Endothelial cell of umbilical vein (primary cell): ENCODE measurements around the gene METTL21C. TPM values are rescaled to one million over a fixed set of nuclear protein-coding genes. Genes with fewer than 3 reads are reported as not detected.

Experiments used
- BruUV-seq: library from RNA; stranded (reverse); fragments of 400-500 nt; replicated peaks from 2 replicates; lab custom pipeline; 2021; lab: Mats Ljungman, UMichigan
- CTCF ChIA-PET: fragments of 300-600, 350-600 bp; sonication (Branson Sonifier 250); formaldehyde crosslinking; loops from one replicate; lab custom pipeline; 2021; ENCODE audit warnings: antibody characterized with exemption, inconsistent platforms; lab: Charles Lee
- POLR2A ChIA-PET: fragments of 300-600, 350-600 bp; sonication (Branson Sonifier 250); formaldehyde crosslinking; loops from one replicate; lab custom pipeline; 2021; ENCODE audit warnings: antibody characterized with exemption, inconsistent platforms; lab: Charles Lee
- DNase-seq: peaks from one replicate; pipeline ENCODE4 v3.0.0-alpha.2; 2011; ENCODE audit warnings: low read depth, low spot score
- FAIRE-seq: peaks from 2 replicates; lab custom pipeline; 2011; peaks lifted over from hg19 to GRCh38; lab: Jason Lieb, UNC
- H2AFZ ChIP-seq: 2 replicates; pipeline ENCODE4 v1.6.0; 2012; ENCODE audit warnings: low read depth, low read length, control low read depth, inconsistent platforms
- H3K27ac ChIP-seq: 2 replicates; pipeline ENCODE4 v1.5.1; 2011; ENCODE audit warnings: low read depth, mild to moderate bottlenecking, control low read depth, low read length, moderate library complexity; ENCODE audit not compliant: insufficient read depth
- H3K27me3 ChIP-seq, 2 experiments: 2 replicates each; pipeline versions ENCODE4 v1.6.0 to v1.6.1; 2011; ENCODE audit warnings: low read length in 2 of 2, mixed read lengths in 1 of 2; ENCODE audit not compliant: control insufficient read depth in 2 of 2, insufficient read depth in 2 of 2
- H3K36me3 ChIP-seq, 2 experiments: 2 replicates in 1 of 2; 3 replicates in 1 of 2; pipeline ENCODE4 v1.5.1; 2011; ENCODE audit warnings: low read length in 2 of 2, mild to moderate bottlenecking in 1 of 2, moderate library complexity in 1 of 2; ENCODE audit not compliant: control insufficient read depth in 2 of 2, insufficient read depth in 2 of 2; ENCODE audit errors: extremely low read depth in 1 of 2
- H3K4me1 ChIP-seq: 3 replicates; pipeline ENCODE4 v1.5.1; 2011; ENCODE audit warnings: mild to moderate bottlenecking, low read length; ENCODE audit not compliant: control insufficient read depth, insufficient read depth; ENCODE audit errors: extremely low read depth
- H3K4me2 ChIP-seq: 2 replicates; pipeline ENCODE4 v1.6.1; 2011; ENCODE audit warnings: low read length, control low read depth, mixed read lengths; ENCODE audit not compliant: insufficient read depth
- H3K4me3 ChIP-seq, 3 experiments: fragments of 200-600 bp in 1 of 3; sonication (generic), shearing (Covaris generic) in 1 of 3; replicated peaks in 1 of 3; 2 replicates each; pipeline ENCODE4 v1.5.1; 2011 to 2016; ENCODE audit warnings: control low read depth in 3 of 3, low read length in 3 of 3, mild to moderate bottlenecking in 2 of 3, inconsistent platforms in 1 of 3, low read depth in 1 of 3, moderate library complexity in 1 of 3; ENCODE audit not compliant: insufficient read depth in 1 of 3
- H3K79me2 ChIP-seq: 2 replicates; pipeline ENCODE4 v1.6.0; 2012; ENCODE audit warnings: low read length, inconsistent platforms; ENCODE audit not compliant: control insufficient read depth, insufficient read depth
- H3K9ac ChIP-seq: replicated peaks from 2 replicates; pipeline ENCODE3; 2011; ENCODE audit warnings: low read length, control low read depth; ENCODE audit not compliant: insufficient read depth; ENCODE audit errors: extremely low read depth
- H3K9me1 ChIP-seq: replicated peaks from 3 replicates; pipeline ENCODE4 v1.6.0; 2011; ENCODE audit warnings: mild to moderate bottlenecking, low read length; ENCODE audit not compliant: control insufficient read depth, insufficient read depth; ENCODE audit errors: extremely low read depth
- H3K9me3 ChIP-seq: replicated peaks from 2 replicates; pipeline ENCODE4 v1.5.1; 2012; ENCODE audit warnings: low read length, inconsistent platforms; ENCODE audit not compliant: control insufficient read depth, insufficient read depth
- H4K20me1 ChIP-seq: replicated peaks from 2 replicates; pipeline ENCODE3; 2011; ENCODE audit warnings: mild to moderate bottlenecking, low read length; ENCODE audit not compliant: control insufficient read depth, insufficient read depth; ENCODE audit errors: extremely low read depth
- EZH2 ChIP-seq: IDR thresholded peaks from 2 replicates; pipeline ENCODE4 v1.6.1; 2012; ENCODE audit warnings: borderline replicate concordance, low read depth, mild to moderate bottlenecking, moderate library complexity, low read length, inconsistent platforms; ENCODE audit not compliant: severe bottlenecking
- FOS ChIP-seq: IDR thresholded peaks from 2 replicates; pipeline ENCODE4 v1.6.1; 2011; ENCODE audit warnings: mild to moderate bottlenecking, low read length, moderate library complexity, borderline replicate concordance; ENCODE audit not compliant: insufficient read depth
- GATA2 ChIP-seq: IDR thresholded peaks from 2 replicates; pipeline ENCODE4 v1.7.0; 2011; ENCODE audit warnings: low read depth, mild to moderate bottlenecking, moderate library complexity, mixed read lengths, low read length; ENCODE audit not compliant: insufficient read length, insufficient read depth
- JUN ChIP-seq: IDR thresholded peaks from 2 replicates; pipeline ENCODE4 v1.6.1; 2011; ENCODE audit warnings: borderline replicate concordance, low read depth; ENCODE audit not compliant: insufficient read length, insufficient read depth
- MYC ChIP-seq: IDR thresholded peaks from one replicate; pipeline ENCODE4 v1.6.1; 2011; ENCODE audit warnings: mild to moderate bottlenecking, low read depth, low read length
- POLR2A ChIP-seq: IDR thresholded peaks from 2 replicates; pipeline ENCODE4 v1.6.1; 2012; ENCODE audit warnings: low read depth, mild to moderate bottlenecking, control low read depth, low read length
- POLR2AphosphoS5 ChIP-seq: IDR thresholded peaks from 2 replicates; pipeline ENCODE4 v1.6.1; 2012; ENCODE audit warnings: low read depth, mild to moderate bottlenecking, control low read depth, low read length, moderate library complexity; ENCODE audit not compliant: insufficient read depth
- dilution Hi-C: fragments of 300-500 bp; cut with MboI; formaldehyde crosslinking; loops from one replicate; pipeline ENCODE4 v1.15.0; 2019; ENCODE audit warnings: low sequenced_read_pairs; ENCODE audit not compliant: extremely low pct_ligation_motif_present
- intact Hi-C: fragments of 100-400 bp; cut with micrococcal nuclease; formaldehyde crosslinking; loops from one replicate; pipeline ENCODE4 v1.10.0; 2022
- polyA plus RNA-seq, 4 experiments: library from polyadenylated mRNA; depleted of rRNA in 3 of 4; stranded (reverse) in 3 of 4; unstranded in 1 of 4; fragments of >200 nt; gene quantifications; 2 replicates each; pipeline versions ENCODE4 v1.2.1 to v1.2.3, GENCODE V29; 2011 to 2012; ENCODE audit warnings: missing spikeins in 1 of 4
- total RNA-seq: library from RNA; stranded (reverse); gene quantifications from 2 replicates; pipeline ENCODE4 v1.2.3, GENCODE V29; 2021
- TF ChIP-seq, protein P1 (sequence below): IDR thresholded peaks from 2 replicates; pipeline ENCODE4 v1.6.1; 2011; ENCODE audit not compliant: insufficient read depth, insufficient read length
- TF ChIP-seq, protein P2 (sequence below), 2 donors: IDR thresholded peaks; 1 replicate in 1 of 2; 2 replicates in 1 of 2; pipeline ENCODE4 v1.5.1; 2011; ENCODE audit warnings: low read length in 2 of 2, mild to moderate bottlenecking in 2 of 2, moderate library complexity in 2 of 2, control low read depth in 1 of 2, inconsistent platforms in 1 of 2, low read depth in 1 of 2; ENCODE audit not compliant: insufficient read depth in 1 of 2; ENCODE audit errors: extremely low read depth in 1 of 2

The METTL21C gene
- total and polyA plus RNA-seq, 2 donors (not counting 3 experiments of a cell fraction or from before 2014, with no cell fraction given), result not detected

GRCh38 chr13:102680842-102681740 is 13.8 kb downstream of the METTL21C start:
- H3K9me1 ChIP-seq, result no peaks in the 10 kb centered on the region
- FAIRE-seq (no peak), DNase-seq (no peak)
- no peaks in the 10 kb centered on the region for H4K20me1 ChIP-seq
- H3K4me1 ChIP-seq, result no peaks in the 10 kb centered on the region
- no peaks in the 10 kb centered on the region for H3K27me3 ChIP-seq
- H3K9me3 ChIP-seq, result no peaks in the 10 kb centered on the region
- POLR2A ChIA-PET, result no interaction called here
- H3K9ac ChIP-seq, result no peak overlapping the region
- intact Hi-C loops (loop anchor here (2.0 kb wide), 1 partner anchor 22 kb away; no protein-coding TSS in a partner anchor), dilution Hi-C loops (no loop called here)
- no TSS peak for BruUV-seq
- no peak overlapping the region for H3K4me2 ChIP-seq
- H3K79me2 ChIP-seq, result no peaks in the 10 kb centered on the region
- no peak overlapping the region for H3K4me3 ChIP-seq
- no peak overlapping the region for H3K27ac ChIP-seq
- CTCF ChIA-PET, result interaction anchor here (5.0 kb wide), 1 partner anchor 44 kb away, joined by 25 read pairs; no protein-coding TSS in a partner anchor
- TF ChIP-seq, protein P1, sequence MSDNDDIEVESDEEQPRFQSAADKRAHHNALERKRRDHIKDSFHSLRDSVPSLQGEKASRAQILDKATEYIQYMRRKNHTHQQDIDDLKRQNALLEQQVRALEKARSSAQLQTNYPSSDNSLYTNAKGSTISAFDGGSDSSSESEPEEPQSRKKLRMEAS, result no peak
- TF ChIP-seq EZH2 (no peak), GATA2 (no peak), FOS (no peak), POLR2A (no peak), MYC (no peak), JUN (no peak), POLR2AphosphoS5 (no peak)
- TF ChIP-seq, protein P2, sequence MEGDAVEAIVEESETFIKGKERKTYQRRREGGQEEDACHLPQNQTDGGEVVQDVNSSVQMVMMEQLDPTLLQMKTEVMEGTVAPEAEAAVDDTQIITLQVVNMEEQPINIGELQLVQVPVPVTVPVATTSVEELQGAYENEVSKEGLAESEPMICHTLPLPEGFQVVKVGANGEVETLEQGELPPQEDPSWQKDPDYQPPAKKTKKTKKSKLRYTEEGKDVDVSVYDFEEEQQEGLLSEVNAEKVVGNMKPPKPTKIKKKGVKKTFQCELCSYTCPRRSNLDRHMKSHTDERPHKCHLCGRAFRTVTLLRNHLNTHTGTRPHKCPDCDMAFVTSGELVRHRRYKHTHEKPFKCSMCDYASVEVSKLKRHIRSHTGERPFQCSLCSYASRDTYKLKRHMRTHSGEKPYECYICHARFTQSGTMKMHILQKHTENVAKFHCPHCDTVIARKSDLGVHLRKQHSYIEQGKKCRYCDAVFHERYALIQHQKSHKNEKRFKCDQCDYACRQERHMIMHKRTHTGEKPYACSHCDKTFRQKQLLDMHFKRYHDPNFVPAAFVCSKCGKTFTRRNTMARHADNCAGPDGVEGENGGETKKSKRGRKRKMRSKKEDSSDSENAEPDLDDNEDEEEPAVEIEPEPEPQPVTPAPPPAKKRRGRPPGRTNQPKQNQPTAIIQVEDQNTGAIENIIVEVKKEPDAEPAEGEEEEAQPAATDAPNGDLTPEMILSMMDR (IDR thresholded peaks at IDR 0.05; ENCODE audit: extremely low read depth in 1 of 2, insufficient read depth in 1 of 2, low read depth in 1 of 2, low read length in 2 of 2), result no peak
- H3K36me3 ChIP-seq, result peaks cover 0 to 12% of the 10 kb centered on the region in 2 experiments
- H2AFZ ChIP-seq, result no peak overlapping the region
